Measurements from ENCODE around the gene HPCAL1. TPM values are rescaled to one million over a fixed set of nuclear protein-coding genes. Genes with fewer than 3 reads are reported as not detected.

The HPCAL1 gene
- total and polyA plus RNA-seq, 3 donors from 2014 or later = 99.5 to 263 (median 215) TPM

GRCh38 chr2:10388954-10389560 is 86.4 kb downstream of the HPCAL1 start:
- Histone ChIP-seq H3K27ac (no peak overlapping the region), H3K27me3 (no peaks in the 10 kb centered on the region), H3K4me1 (peaks cover 6% of the 10 kb centered on the region), H3K9me3 (no peaks in the 10 kb centered on the region), H3K36me3 (ENCODE audit: low read depth, missing control alignments) (no peaks in the 10 kb centered on the region), H3K4me3 (no peak overlapping the region)
- intact Hi-C loops (cut with DNase I; ENCODE audit: low total_unique reads) = no loop called here
- WGBS, 2 donors = 94 to 95% methylated on average over 12 of the region's 12 CpGs
- no peak for TF ChIP-seq CTCF (IDR thresholded peaks at IDR 0.05)
- TF ChIP-seq POLR2A (IDR thresholded peaks at IDR 0.05) = no peak
- DNase-seq = no peak

GRCh38 chr2:10389573-10389972 is 86.9 kb downstream of the HPCAL1 start:
- TF ChIP-seq POLR2A (IDR thresholded peaks at IDR 0.05) (no peak), CTCF (IDR thresholded peaks at IDR 0.05) (no peak)
- no peak for DNase-seq
- peaks cover 6% of the 10 kb centered on the region for H3K4me1 ChIP-seq
- WGBS, 2 donors = 43 to 56% methylated on average over 5 of the region's 5 CpGs
- H3K27me3 ChIP-seq = no peaks in the 10 kb centered on the region
- H3K9me3 ChIP-seq = no peaks in the 10 kb centered on the region
- H3K4me3 ChIP-seq = no peak overlapping the region
- no peak overlapping the region for H3K27ac ChIP-seq
- intact Hi-C loops (cut with DNase I; ENCODE audit: low total_unique reads) = no loop called here
- no peaks in the 10 kb centered on the region for H3K36me3 ChIP-seq (ENCODE audit: low read depth, missing control alignments)

- 80 to 90% methylated on average over 6 of the region's 6 CpGs for WGBS, 2 donors
- no peaks in the 10 kb centered on the region for H3K36me3 ChIP-seq (ENCODE audit: low read depth, missing control alignments)
- intact Hi-C loops (cut with DNase I; ENCODE audit: low total_unique reads) = no loop called here
- DNase-seq = no peak
- H3K27ac ChIP-seq = no peak overlapping the region
- H3K27me3 ChIP-seq = no peaks in the 10 kb centered on the region
- H3K4me1 ChIP-seq = peaks cover 6% of the 10 kb centered on the region
- TF ChIP-seq POLR2A (IDR thresholded peaks at IDR 0.05) = no peak
- TF ChIP-seq CTCF (IDR thresholded peaks at IDR 0.05) = no peak
- H3K9me3 ChIP-seq = no peaks in the 10 kb centered on the region
- no peak overlapping the region for H3K4me3 ChIP-seq
Measured at GRCh38 chr2:10390369-10390801, 87.7 kb downstream of the HPCAL1 start.

- Histone ChIP-seq H3K4me1 (peaks cover 6% of the 10 kb centered on the region), H3K9me3 (no peaks in the 10 kb centered on the region), H3K36me3 (ENCODE audit: low read depth, missing control alignments) (no peaks in the 10 kb centered on the region), H3K27ac (no peak overlapping the region), H3K4me3 (no peak overlapping the region), H3K27me3 (no peaks in the 10 kb centered on the region)
- DNase-seq = no peak
- TF ChIP-seq POLR2A (IDR thresholded peaks at IDR 0.05) (no peak), CTCF (IDR thresholded peaks at IDR 0.05) (no peak)
- intact Hi-C loops (cut with DNase I; ENCODE audit: low total_unique reads) = no loop called here
- 87 to 88% methylated on average over 5 of the region's 5 CpGs for WGBS, 2 donors
Measured at GRCh38 chr2:10392100-10392499, 89.4 kb downstream of the HPCAL1 start.

- Histone ChIP-seq H3K4me1 (peaks cover 6% of the 10 kb centered on the region), H3K36me3 (ENCODE audit: low read depth, missing control alignments) (no peaks in the 10 kb centered on the region), H3K27me3 (no peaks in the 10 kb centered on the region), H3K9me3 (no peaks in the 10 kb centered on the region), H3K27ac (no peak overlapping the region), H3K4me3 (no peak overlapping the region)
- no peak for TF ChIP-seq CTCF (IDR thresholded peaks at IDR 0.05)
- no peak for TF ChIP-seq POLR2A (IDR thresholded peaks at IDR 0.05)
- no peak for DNase-seq
- WGBS, 2 donors = 54 to 88% methylated on average over 6 of the region's 6 CpGs
- intact Hi-C loops (cut with DNase I; ENCODE audit: low total_unique reads) = no loop called here
Measured at GRCh38 chr2:10392548-10392947, 89.8 kb downstream of the HPCAL1 start.

Data from testis (tissue), 3 donors.